SK-N-SH (cell line): ENCODE data around the gene STPG1. TPM values are rescaled to one million over a fixed set of nuclear protein-coding genes. Genes with fewer than 3 reads are reported as not detected.

Experiments used
- CTCF ChIA-PET: fragments of 300-600, 350-600 bp; formaldehyde crosslinking; extraction: SDS; loops from one replicate; lab custom pipeline; 2021; lab: Yijun Ruan, JAX
- POLR2A ChIA-PET: fragments of 350-600 bp; sonication (Branson Sonifier 250); formaldehyde crosslinking; extraction: SDS; loops from one replicate; lab custom pipeline; 2020; ENCODE audit warnings: antibody characterized with exemption, inconsistent platforms; lab: Yijun Ruan, JAX
- DNase-seq: peaks from one replicate; pipeline ENCODE4 v3.0.0; 2012
- H2AFZ ChIP-seq: fragments of 200-600 bp; sonication (generic); 2 replicates; pipeline ENCODE4 v1.8.1; 2016; ENCODE audit warnings: antibody characterized with exemption, mild to moderate bottlenecking, low read depth
- H3F3A ChIP-seq: fragments of 200-600 bp; sonication (generic); replicated peaks from 2 replicates; pipeline ENCODE3; 2016; ENCODE audit warnings: antibody characterized with exemption, mild to moderate bottlenecking; ENCODE audit not compliant: insufficient read depth
- H3K27ac ChIP-seq, 2 experiments: fragments of 200-500 bp in 1 of 2; fragments of 200-600 bp in 1 of 2; sonication (Bioruptor generic) in 1 of 2; sonication (generic), shearing (Covaris generic) in 1 of 2; 2 replicates each; pipeline versions ENCODE4 v1.5.1 to v1.6.1; 2014 to 2016; ENCODE audit warnings: low read depth in 2 of 2, inconsistent platforms in 1 of 2, low read length in 1 of 2, mild to moderate bottlenecking in 1 of 2, mixed read lengths in 1 of 2
- H3K27me3 ChIP-seq: fragments of 200-600 bp; sonication (generic), shearing (Covaris generic); 2 replicates; pipeline ENCODE4 v1.6.1; 2016; ENCODE audit warnings: mixed run types; ENCODE audit not compliant: insufficient read depth
- H3K36me3 ChIP-seq, 2 experiments: fragments of 200-500 bp in 1 of 2; fragments of 200-600 bp in 1 of 2; sonication (Bioruptor generic) in 1 of 2; sonication (generic) in 1 of 2; replicated peaks in 1 of 2; 2 replicates each; pipeline versions ENCODE3 to v1.5.1; 2014 to 2016; ENCODE audit warnings: low read length in 1 of 2, mild to moderate bottlenecking in 1 of 2; ENCODE audit not compliant: insufficient read depth in 2 of 2, control insufficient read depth in 1 of 2
- H3K4me1 ChIP-seq, 2 experiments: fragments of 200-500 bp in 1 of 2; fragments of 200-600 bp in 1 of 2; sonication (Bioruptor generic) in 1 of 2; sonication (generic), shearing (Covaris generic) in 1 of 2; 2 replicates each; pipeline versions ENCODE4 v1.5.1 to v1.6.1; 2014 to 2016; ENCODE audit warnings: low read depth in 1 of 2, low read length in 1 of 2, mixed run types in 1 of 2; ENCODE audit not compliant: insufficient read depth in 2 of 2, control insufficient read depth in 1 of 2
- H3K4me2 ChIP-seq: fragments of 200-600 bp; sonication (generic), shearing (Covaris generic); 2 replicates; pipeline ENCODE4 v1.6.1; 2017; ENCODE audit warnings: mixed run types
- H3K4me3 ChIP-seq, 2 experiments: fragments of 200-500 bp in 1 of 2; fragments of 200-600 bp in 1 of 2; sonication (Bioruptor generic) in 1 of 2; sonication (generic), shearing (Covaris generic) in 1 of 2; 2 replicates each; pipeline versions ENCODE4 v1.5.1 to v1.8.1; 2014 to 2016; ENCODE audit warnings: low read depth in 2 of 2, inconsistent platforms in 1 of 2, low read length in 1 of 2, mild to moderate bottlenecking in 1 of 2, mixed read lengths in 1 of 2, moderate library complexity in 1 of 2
- H3K79me2 ChIP-seq: fragments of 200-600 bp; sonication (generic); 2 replicates; pipeline ENCODE4 v1.8.1; 2017; ENCODE audit warnings: mild to moderate bottlenecking; ENCODE audit not compliant: insufficient read depth
- H3K9ac ChIP-seq: fragments of 200-600 bp; sonication (generic); 2 replicates; pipeline ENCODE4 v1.6.1; 2017; ENCODE audit warnings: mixed run types
- H3K9me2 ChIP-seq: fragments of 200-600 bp; sonication (generic); 2 replicates; pipeline ENCODE4 v1.6.1; 2017; ENCODE audit warnings: mixed run types
- H3K9me3 ChIP-seq: fragments of 200-600 bp; sonication (generic); 2 replicates; pipeline ENCODE4 v1.6.1; 2017; ENCODE audit warnings: mixed run types, mild to moderate bottlenecking, moderate library complexity
- H4K20me1 ChIP-seq: fragments of 200-600 bp; sonication (generic); 2 replicates; pipeline ENCODE4 v1.6.1; 2017; ENCODE audit warnings: mild to moderate bottlenecking, mixed run types; ENCODE audit not compliant: insufficient read depth
- CHD2 ChIP-seq: fragments of 150-350 bp; IDR thresholded peaks from 2 replicates; pipeline ENCODE4 v1.6.1; 2018; ENCODE audit warnings: low read length; ENCODE audit not compliant: partially characterized antibody
- CTCF ChIP-seq: fragments of 200-600 bp; sonication (generic); IDR thresholded peaks from 2 replicates; pipeline ENCODE4 v1.6.1; 2017; ENCODE audit warnings: antibody characterized with exemption, mild to moderate bottlenecking, moderate library complexity
- ELF1 ChIP-seq: IDR thresholded peaks from 2 replicates; pipeline ENCODE4 v1.4.0; 2012
- EP300 ChIP-seq, 2 experiments: IDR thresholded peaks; 2 replicates each; pipeline versions ENCODE4 v1.4.0 to v1.6.1; 2012; ENCODE audit warnings: borderline replicate concordance in 1 of 2, low read depth in 1 of 2, low read length in 1 of 2
- EZH2phosphoT487 ChIP-seq: fragments of 200-600 bp; sonication (generic); IDR thresholded peaks from 2 replicates; pipeline ENCODE4 v1.6.1; 2017; ENCODE audit warnings: low read depth, mixed run types, mild to moderate bottlenecking, antibody characterized with exemption, moderate library complexity, borderline replicate concordance
- FOSL2 ChIP-seq: IDR thresholded peaks from 2 replicates; pipeline ENCODE4 v1.4.0; 2012; ENCODE audit warnings: low read depth, mild to moderate bottlenecking, moderate library complexity, borderline replicate concordance
- FOXM1 ChIP-seq: IDR thresholded peaks from 2 replicates; pipeline ENCODE4 v1.4.0; 2012; ENCODE audit warnings: low read depth, mild to moderate bottlenecking
- IRF3 ChIP-seq: fragments of 150-350 bp; IDR thresholded peaks from 2 replicates; pipeline ENCODE4 v1.6.1; 2016; ENCODE audit warnings: mild to moderate bottlenecking, low read depth, low read length
- JUND ChIP-seq: IDR thresholded peaks from 2 replicates; pipeline ENCODE4 v1.4.0; 2012
- MAX ChIP-seq: IDR thresholded peaks from 2 replicates; pipeline ENCODE4 v1.4.0; 2012; ENCODE audit warnings: low read depth
- MEF2A ChIP-seq: IDR thresholded peaks from 2 replicates; pipeline ENCODE4 v1.4.0; 2012; ENCODE audit warnings: low read depth, borderline replicate concordance
- MXI1 ChIP-seq: IDR thresholded peaks from 2 replicates; pipeline ENCODE4 v1.6.1; 2012; ENCODE audit warnings: mild to moderate bottlenecking, low read depth, low read length, improper control_type of control experiment
- NFIC ChIP-seq: IDR thresholded peaks from 2 replicates; pipeline ENCODE4 v1.4.0; 2012; ENCODE audit warnings: borderline replicate concordance
- NRF1 ChIP-seq: IDR thresholded peaks from 2 replicates; pipeline ENCODE4 v1.6.1; 2012; ENCODE audit warnings: low read depth, mild to moderate bottlenecking, low read length
- POLR2AphosphoS5 ChIP-seq: IDR thresholded peaks from 2 replicates; pipeline ENCODE4 v1.6.1; 2012; ENCODE audit warnings: low read depth, low read length
- RAD21 ChIP-seq: IDR thresholded peaks from 2 replicates; pipeline ENCODE4 v1.6.1; 2012; ENCODE audit warnings: mild to moderate bottlenecking, low read length
- RCOR1 ChIP-seq: fragments of 150-350 bp; IDR thresholded peaks from 2 replicates; pipeline ENCODE4 v1.6.1; 2017; ENCODE audit warnings: antibody characterized with exemption, low read length
- RXRA ChIP-seq: IDR thresholded peaks from 2 replicates; pipeline ENCODE4 v1.4.0; 2012; ENCODE audit warnings: low read depth, mild to moderate bottlenecking, borderline replicate concordance
- SIN3A ChIP-seq: IDR thresholded peaks from 2 replicates; pipeline ENCODE4 v1.6.1; 2012; ENCODE audit warnings: low read depth, mild to moderate bottlenecking, low read length, moderate library complexity, borderline replicate concordance
- SMC3 ChIP-seq: IDR thresholded peaks from 2 replicates; pipeline ENCODE4 v1.6.1; 2012; ENCODE audit warnings: low read depth, low read length, improper control_type of control experiment
- USF2 ChIP-seq: fragments of 150-350 bp; IDR thresholded peaks from 2 replicates; pipeline ENCODE4 v1.6.1; 2017; ENCODE audit warnings: antibody characterized with exemption, low read length, low read depth, borderline replicate concordance
- WGBS: methylation state at CpG from one replicate; pipeline ENCODE4 v1.1.6; 2017; ENCODE audit warnings: low lambda C conversion rate; 5-methylcytosine and 5-hydroxymethylcytosine counted together
- polyA plus RNA-seq, 3 experiments: library from polyadenylated mRNA; depleted of rRNA; stranded (reverse); fragments of >200 nt; gene quantifications; 2 replicates each; pipeline ENCODE4 v1.2.3, GENCODE V29; 2012

Gene STPG1
- polyA plus RNA-seq, 1 of the 3 experiments (the other 2 are of a cell fraction): 8.7 TPM

GRCh38 chr1:24391882-24392603 lies 21.5 kb downstream of the STPG1 start:
- peak overlapping the region in 1 of 2 experiments; percentile 37; a peak in 1 of 4 replicates for H3K27ac ChIP-seq
- ChIA-PET POLR2A (interaction anchor here (0.7 kb wide), 2 partner anchors 193 to 205 kb away, joined by 3 read pairs; partner anchors contain the start of gene IFNLR1), CTCF (interaction anchor here (0.6 to 6.7 kb wide), 99 partner anchors 10 to 445 kb away, joined by 3 to 451 read pairs (median 5); partner anchors contain the start of genes IFNLR1, NIPAL3 and STPG1)
- peaks cover 0 to 15% of the 10 kb centered on the region in 2 experiments; a peak in 3 of 4 replicates for H3K4me1 ChIP-seq
- no peak overlapping the region for H3K4me2 ChIP-seq
- no peak overlapping the region; a peak in 1 of 4 replicates for H3K4me3 ChIP-seq
- no peak for TF ChIP-seq POLR2AphosphoS5
- TF ChIP-seq CTCF: peak; percentile 74
- no peak for TF ChIP-seq JUND
- no peak for TF ChIP-seq ELF1
- TF ChIP-seq USF2: no peak
- TF ChIP-seq CHD2: no peak
- no peak for TF ChIP-seq MXI1
- TF ChIP-seq SIN3A: no peak
- TF ChIP-seq RCOR1: no peak
- no peak for TF ChIP-seq MEF2A
- no peak for TF ChIP-seq NFIC
- no peak for TF ChIP-seq MAX
- TF ChIP-seq SMC3: peak; percentile 74
- no peak for TF ChIP-seq EP300 (IDR thresholded peaks at IDR 0.05; ENCODE audit: borderline replicate concordance in 1 of 2, low read depth in 1 of 2, low read length in 1 of 2)
- no peak for TF ChIP-seq EZH2phosphoT487
- TF ChIP-seq RXRA: no peak
- TF ChIP-seq RAD21: peak; percentile 89
- no peak for TF ChIP-seq IRF3
- no peak for TF ChIP-seq NRF1
- TF ChIP-seq FOXM1: no peak
- TF ChIP-seq FOSL2: no peak
- WGBS: 64% methylated on average over 11 of the region's 11 CpGs
- H3K9ac ChIP-seq: peak overlapping the region; percentile 11; the same call in 1 of the 2 replicates
- no peaks in the 10 kb centered on the region for H3K27me3 ChIP-seq
- H3K9me2 ChIP-seq: no peaks in the 10 kb centered on the region
- DNase-seq: peak; percentile 72
- H4K20me1 ChIP-seq: no peaks in the 10 kb centered on the region
- peaks cover 2 to 12% of the 10 kb centered on the region in 2 experiments for H3K36me3 ChIP-seq
- no peaks in the 10 kb centered on the region; the same call in 1 of the 2 replicates for H3K79me2 ChIP-seq
- H3K9me3 ChIP-seq: no peaks in the 10 kb centered on the region
- peak overlapping the region; percentile 58 for H2AFZ ChIP-seq
- peaks cover 15% of the 10 kb centered on the region for H3F3A ChIP-seq
